Measurements from ENCODE around the gene PUM1. TPM values are rescaled to one million over a fixed set of nuclear protein-coding genes. Genes with fewer than 3 reads are reported as not detected.
A peak's percentile ranks its signal among the peaks of the same experiment; 100 is the strongest.

Gene PUM1
- total and polyA plus RNA-seq, 12 donors: 22.6 to 167 (median 91.5) TPM

GRCh38 chr1:30984991-30985503 is 80.5 kb downstream of the PUM1 start:
- intact Hi-C loops (cut with DNase I): no loop called here
- Histone ChIP-seq H3K4me1 (replicated peaks in 1 of 2) (peaks cover 55 to 79% of the 10 kb centered on the region in 2 donors), H3K4me3 (no peak overlapping the region), H3K9me3 (replicated peaks in 1 of 3) (no peaks in the 10 kb centered on the region), H3K27me3 (no peaks in the 10 kb centered on the region), H3K27ac (peak overlapping the region in 1 of 5 donors; percentile 62), H3K36me3 (replicated peaks in 1 of 2) (peaks cover 0 to 8% of the 10 kb centered on the region in 2 donors)
- TF ChIP-seq POLR2A (IDR thresholded peaks at IDR 0.05) (no peak), CTCF (IDR thresholded peaks at IDR 0.05) (no peak)
- no peak for DNase-seq
- WGBS, 4 donors: 86 to 92% (median 88%) methylated on average over 4 of the region's 4 CpGs

GRCh38 chr1:30984165-30984889 is 81.2 kb downstream of the PUM1 start:
- 65 to 78% (median 68%) methylated on average over 4 of the region's 4 CpGs for WGBS, 4 donors
- DNase-seq: no peak
- intact Hi-C loops (cut with DNase I): no loop called here
- Histone ChIP-seq H3K4me3 (no peak overlapping the region), H3K27ac (peak overlapping the region in 2 of 5 donors; percentile 39 to 62), H3K4me1 (replicated peaks in 1 of 2) (peaks cover 55 to 77% of the 10 kb centered on the region in 2 donors), H3K36me3 (replicated peaks in 1 of 2) (peaks cover 0 to 15% of the 10 kb centered on the region in 2 donors), H3K9me3 (replicated peaks in 1 of 3) (no peaks in the 10 kb centered on the region), H3K27me3 (no peaks in the 10 kb centered on the region)
- TF ChIP-seq POLR2A (IDR thresholded peaks at IDR 0.05): no peak
- peak in 3 of 6 experiments; percentile 7 to 26 (median 13) for TF ChIP-seq CTCF (IDR thresholded peaks at IDR 0.05)

- H3K9me3 ChIP-seq (replicated peaks in 1 of 3): no peaks in the 10 kb centered on the region
- intact Hi-C loops (cut with DNase I): no loop called here
- 36 to 53% (median 43%) methylated on average over 1 of the region's 1 CpG for WGBS, 4 donors
- peaks cover 46 to 63% of the 10 kb centered on the region in 2 donors for H3K4me1 ChIP-seq (replicated peaks in 1 of 2)
- TF ChIP-seq POLR2A (IDR thresholded peaks at IDR 0.05) (no peak), CTCF (IDR thresholded peaks at IDR 0.05) (peak in 3 of 6 experiments; percentile 12 to 21 (median 18))
- peaks cover 0 to 28% of the 10 kb centered on the region in 2 donors for H3K36me3 ChIP-seq (replicated peaks in 1 of 2)
- no peaks in the 10 kb centered on the region for H3K27me3 ChIP-seq
- peak in 1 of 7 donors; percentile 28 for DNase-seq
- peak overlapping the region in 2 of 5 donors; percentile 59 to 62 for H3K27ac ChIP-seq
- no peak overlapping the region for H3K4me3 ChIP-seq
These were observed 82.6 kb downstream of the PUM1 start for GRCh38 chr1:30982937-30983336.

GRCh38 chr1:30982431-30982830 is 83.1 kb downstream of the PUM1 start:
- peaks cover 44 to 61% of the 10 kb centered on the region in 2 donors for H3K4me1 ChIP-seq (replicated peaks in 1 of 2)
- TF ChIP-seq CTCF (IDR thresholded peaks at IDR 0.05): no peak
- TF ChIP-seq POLR2A (IDR thresholded peaks at IDR 0.05): no peak
- DNase-seq: no peak
- intact Hi-C loops (cut with DNase I): no loop called here
- no peaks in the 10 kb centered on the region for H3K9me3 ChIP-seq (replicated peaks in 1 of 3)
- no peak overlapping the region for H3K4me3 ChIP-seq
- H3K27me3 ChIP-seq: no peaks in the 10 kb centered on the region
- peak overlapping the region in 2 of 5 donors; percentile 59 to 62 for H3K27ac ChIP-seq
- peaks cover 0 to 28% of the 10 kb centered on the region in 2 donors for H3K36me3 ChIP-seq (replicated peaks in 1 of 2)

All from adrenal gland (tissue), 12 donors.